Measurements from ENCODE around the gene TFAP2A.

The TFAP2A gene

DNA sequence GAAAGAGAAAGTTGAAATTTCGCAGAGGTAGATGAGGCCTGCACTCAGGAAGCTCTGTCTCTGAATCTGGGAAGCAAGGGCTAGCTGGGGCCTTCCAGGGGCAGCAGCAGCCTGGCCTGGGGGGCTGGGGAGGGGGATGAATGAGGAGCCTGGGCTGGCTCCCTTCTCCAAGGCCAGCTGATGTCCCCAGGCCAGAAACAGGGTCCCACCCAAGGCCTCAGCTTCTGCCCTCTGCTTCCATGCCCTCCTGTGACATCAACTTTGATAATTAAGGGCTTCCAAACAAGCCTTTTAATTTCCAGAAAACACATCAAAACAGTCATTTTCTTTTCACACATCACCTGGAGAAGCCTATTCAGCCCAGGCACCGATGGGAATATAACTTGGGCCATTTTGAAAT, 15.4 kb downstream of the TFAP2A start:
- no peak for DNase-seq (ENCODE audit: low read depth)

DNA sequence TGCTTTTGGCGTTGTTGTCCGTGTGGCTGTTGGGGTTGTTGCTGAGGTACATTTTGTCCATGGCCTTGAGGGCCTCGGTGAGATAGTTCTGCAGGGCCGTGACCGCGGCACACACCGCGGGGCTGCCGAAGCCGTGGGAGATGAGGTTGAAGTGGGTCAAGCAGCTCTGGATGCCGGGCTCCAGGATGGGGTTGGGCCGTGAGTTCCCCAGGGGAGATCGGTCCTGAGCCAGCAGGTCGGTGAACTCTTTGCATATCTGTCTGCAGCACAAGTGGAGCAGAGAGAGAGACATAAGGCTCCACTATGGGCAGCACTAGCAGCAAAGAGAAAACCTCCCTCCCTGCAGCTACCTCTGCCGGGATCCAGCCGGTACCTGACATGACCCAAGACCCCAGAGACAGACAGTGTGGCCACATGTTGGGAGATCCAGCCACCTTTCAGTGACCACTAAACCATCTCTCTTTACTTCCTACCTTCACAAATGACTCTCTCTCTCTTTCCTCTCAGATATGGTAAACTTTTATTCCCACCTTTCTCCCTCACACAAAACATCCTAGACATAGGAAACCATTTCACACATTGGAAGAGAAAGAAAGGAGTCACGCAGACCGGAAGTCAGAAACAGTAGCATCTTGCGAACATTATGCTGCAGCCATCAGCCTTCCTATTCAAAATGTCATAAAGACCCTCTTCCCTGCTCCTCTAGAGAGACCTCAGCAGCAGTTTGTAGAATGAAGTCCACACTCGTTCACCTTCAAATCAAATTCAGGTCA, 16.2 kb downstream of the TFAP2A start:
- no peak for DNase-seq (ENCODE audit: low read depth)

DNA sequence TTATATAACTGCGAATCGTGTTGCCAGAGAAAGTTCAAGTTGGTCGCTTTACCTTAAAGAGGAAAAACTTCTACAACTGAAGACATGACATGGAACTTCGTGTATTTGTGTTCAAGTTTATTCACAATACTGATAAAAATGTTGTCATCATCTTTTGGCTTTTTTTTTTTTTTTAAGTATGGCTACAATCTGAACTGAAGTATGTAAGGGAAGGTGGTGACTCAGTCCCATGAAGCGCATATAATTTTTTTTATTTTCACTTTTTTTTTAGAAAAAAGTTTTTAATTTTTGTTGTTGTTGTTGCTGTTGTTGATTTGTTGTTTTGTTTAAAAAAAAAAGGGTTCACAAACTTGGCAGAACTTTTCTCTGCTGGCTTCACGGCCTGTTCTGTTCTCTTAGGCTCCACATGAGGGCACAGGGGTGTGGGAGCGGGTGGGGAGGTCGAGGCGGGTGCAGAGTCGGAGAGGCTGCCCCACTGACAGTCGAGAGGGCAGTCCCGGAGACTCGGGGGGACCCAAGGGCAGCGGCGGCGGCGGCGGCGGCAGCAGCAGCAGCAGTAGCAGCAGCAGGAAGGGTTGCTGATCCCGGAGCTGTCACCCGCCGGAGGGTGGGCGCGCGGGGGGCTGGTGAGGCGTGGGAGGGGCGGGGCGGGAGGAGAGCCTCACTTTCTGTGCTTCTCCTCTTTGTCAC, 17.0 kb downstream of the TFAP2A start:
- no peak for DNase-seq (ENCODE audit: low read depth)

DNA sequence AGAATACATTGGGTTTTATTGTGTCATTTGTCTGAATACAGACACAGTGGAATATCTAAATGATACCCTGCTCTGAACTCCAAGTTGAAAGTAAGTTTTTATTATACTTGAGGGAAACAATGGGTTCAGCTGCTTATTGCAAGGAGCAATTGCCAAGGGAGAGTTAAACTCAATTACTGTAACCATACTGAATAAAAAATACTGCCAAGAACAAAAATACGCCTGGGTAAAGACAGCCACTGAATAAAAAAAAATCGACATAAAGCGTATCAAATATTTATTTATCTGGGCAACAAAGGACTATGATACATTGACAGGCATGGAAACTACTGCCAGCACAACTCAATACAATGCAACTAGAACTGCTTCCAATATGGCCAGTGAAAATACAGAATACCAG, 18.1 kb downstream of the TFAP2A start:
- DNase-seq (ENCODE audit: low read depth) = no peak

DNA sequence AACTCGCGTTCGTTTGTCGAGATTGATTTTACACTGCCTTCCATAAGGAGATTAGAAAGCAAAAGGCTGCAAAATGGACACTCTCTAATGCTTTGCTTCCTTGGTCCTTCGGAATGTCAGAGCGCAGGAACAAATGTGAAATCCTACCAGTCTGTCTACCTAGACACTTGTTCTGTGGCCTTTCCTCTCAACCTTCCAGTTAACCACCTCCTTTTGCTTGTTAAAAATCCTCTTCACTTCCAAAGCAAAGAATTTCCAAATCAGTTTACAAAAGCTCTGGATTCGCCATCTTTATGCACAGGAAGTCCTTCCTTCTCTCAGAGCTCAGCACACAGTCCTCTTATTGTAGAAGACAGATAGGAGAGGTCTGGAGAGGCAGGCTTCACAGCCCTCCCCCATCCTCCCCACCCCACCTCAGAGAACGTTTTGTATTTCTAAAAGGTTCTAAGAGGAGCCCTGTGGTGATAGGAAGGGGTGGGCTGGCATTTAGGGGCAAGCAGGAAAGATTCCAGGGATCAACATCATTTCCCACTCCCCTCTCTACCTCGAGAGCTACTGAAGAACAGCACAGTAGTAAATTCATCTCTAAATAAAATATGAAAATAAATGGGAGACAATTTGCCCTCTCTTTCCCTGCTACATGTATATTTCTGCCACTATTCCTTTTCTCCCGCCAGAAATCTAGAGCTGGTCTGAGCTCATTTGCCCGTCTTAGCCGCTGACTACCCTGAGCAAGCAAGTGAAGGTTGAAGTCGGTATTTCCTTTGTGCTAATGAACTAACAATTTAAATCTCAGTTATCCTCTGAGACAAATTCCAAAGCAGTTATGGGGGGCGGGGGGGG, 18.9 kb downstream of the TFAP2A start:
- DNase-seq (ENCODE audit: low read depth) = no peak

DNA sequence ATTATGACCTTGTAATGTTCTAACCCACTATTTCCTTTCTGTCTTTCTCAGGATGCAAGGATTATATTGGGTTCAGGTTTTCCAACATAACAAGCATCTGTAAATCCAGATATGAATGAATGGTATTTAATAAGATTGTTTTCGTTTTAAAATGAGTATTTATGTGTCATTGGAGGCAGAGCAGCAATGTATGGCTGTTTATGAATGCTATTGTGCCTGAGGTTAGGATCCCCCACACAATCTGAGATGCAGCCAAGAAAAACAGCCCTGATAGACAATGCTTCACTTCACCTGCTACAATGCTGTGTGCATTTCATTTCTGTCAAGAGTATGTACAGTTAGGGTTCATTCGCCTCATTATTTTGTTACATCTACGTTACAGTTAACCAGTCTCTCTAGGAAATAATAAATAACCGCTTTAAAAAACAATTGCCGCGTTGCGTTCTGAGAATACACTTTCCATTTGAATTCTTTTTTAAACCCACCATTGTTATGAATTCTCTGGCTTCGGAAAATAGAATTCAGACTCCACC, 19.6 kb downstream of the TFAP2A start:
- no peak for DNase-seq (ENCODE audit: low read depth)

DNA sequence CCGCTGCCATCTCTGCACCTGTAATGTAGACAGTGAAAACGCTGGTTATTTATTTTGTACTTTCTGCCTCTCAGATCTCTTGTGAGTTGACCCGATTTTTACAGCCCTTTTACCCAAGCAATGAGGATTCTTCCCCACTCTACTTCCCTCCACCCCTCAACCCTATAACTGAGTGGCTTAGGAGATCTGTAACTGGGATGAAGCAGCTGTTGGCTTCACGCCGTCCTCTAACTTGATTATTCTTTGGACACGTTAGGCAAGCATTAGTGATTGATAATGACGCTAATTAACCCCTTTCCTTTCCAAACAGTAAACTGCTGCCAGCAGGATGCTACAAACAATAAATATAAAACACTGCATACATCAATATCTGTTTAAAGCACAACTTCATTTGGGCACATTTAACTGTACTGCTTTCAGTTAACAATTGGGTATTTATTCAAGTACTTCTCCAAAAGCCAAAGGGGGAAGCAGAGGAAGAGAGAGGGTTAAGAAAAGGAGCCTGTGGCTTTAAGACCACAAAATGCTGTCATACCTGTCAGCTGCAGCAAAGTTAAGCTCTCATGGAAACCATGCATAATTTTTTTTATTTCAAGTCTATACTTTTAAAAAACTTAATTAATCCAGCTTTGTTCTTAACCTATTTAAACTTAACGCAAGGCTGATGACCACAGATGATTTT, 21.2 kb downstream of the TFAP2A start:
- no peak for DNase-seq (ENCODE audit: low read depth)

DNA sequence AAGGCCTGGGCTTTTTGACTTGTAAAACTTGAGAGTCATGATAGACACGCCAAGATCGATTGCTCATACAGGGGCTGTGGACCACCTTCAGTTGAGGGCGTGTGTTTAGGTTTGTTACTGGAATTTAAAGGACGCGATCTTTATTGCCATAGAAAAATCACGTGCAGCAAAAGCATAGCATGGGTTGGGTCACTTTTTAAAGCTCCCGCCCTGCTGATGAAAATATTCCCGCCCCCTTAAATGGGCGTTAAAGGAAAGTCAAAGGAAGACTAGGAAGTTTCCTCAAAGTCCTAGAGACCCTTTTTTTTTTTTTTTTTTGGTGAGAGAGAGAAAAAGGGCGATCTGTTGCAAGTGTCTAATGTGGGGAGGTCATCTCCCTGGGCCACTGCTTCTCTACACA, 23.1 kb downstream of the TFAP2A start:
- DNase-seq (ENCODE audit: low read depth) = no peak

DNA sequence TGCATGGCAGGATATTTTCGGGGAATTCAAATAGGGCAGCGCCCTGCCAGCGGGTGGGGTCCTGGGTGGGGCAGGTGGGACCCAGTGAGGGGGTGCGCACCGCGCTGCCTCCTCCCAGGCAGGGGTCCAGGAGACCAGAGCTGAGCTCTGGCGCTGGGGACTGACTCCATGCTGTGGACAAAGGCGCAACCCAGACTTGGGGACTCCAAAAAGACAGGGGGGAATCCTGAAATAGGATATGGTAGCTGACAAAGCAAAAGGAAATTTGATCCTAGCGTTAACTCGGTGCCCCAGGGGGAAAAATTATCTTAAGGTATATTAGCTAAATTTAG, 23.6 kb downstream of the TFAP2A start:
- no peak for DNase-seq (ENCODE audit: low read depth)

DNA sequence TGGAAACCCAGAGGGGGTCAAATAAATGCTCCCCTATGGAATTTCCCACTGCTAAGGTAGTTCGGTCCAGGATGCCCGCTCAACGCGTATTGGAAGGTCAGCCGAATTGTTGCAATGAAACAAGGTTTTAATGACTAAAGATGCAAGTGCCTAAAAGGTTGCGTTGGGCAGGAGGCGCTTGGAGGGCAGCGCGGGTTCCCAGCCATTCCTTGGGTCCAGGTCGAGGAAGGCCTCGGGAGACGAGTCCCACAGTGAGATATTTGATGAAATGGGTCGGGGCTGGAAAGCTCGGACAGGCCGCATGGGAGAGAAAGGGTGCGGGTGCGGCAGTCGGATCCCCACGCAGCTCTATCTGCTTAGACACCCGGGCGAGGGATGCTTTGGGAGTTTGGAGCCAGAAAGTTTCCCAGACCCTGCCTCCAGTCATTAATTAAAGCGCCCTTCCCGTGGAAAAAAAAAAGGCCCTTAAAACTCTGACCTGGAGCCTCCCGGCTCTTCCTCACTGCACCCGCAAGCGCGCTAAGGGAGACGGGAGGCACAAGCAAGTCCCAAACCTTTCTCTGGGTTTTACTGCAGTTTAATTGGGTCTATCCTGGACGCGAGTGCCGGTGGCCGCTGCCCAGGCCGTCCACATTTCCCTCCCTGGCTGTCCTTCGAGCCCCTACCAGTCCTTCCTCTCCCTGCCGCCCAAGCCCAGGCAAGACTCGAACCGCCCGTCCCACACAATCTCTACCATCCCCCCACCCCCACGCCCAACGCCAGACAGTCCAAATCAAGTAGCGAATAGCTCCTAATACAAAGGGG, 24.2 kb downstream of the TFAP2A start:
- DNase-seq (ENCODE audit: low read depth) = no peak

DNA sequence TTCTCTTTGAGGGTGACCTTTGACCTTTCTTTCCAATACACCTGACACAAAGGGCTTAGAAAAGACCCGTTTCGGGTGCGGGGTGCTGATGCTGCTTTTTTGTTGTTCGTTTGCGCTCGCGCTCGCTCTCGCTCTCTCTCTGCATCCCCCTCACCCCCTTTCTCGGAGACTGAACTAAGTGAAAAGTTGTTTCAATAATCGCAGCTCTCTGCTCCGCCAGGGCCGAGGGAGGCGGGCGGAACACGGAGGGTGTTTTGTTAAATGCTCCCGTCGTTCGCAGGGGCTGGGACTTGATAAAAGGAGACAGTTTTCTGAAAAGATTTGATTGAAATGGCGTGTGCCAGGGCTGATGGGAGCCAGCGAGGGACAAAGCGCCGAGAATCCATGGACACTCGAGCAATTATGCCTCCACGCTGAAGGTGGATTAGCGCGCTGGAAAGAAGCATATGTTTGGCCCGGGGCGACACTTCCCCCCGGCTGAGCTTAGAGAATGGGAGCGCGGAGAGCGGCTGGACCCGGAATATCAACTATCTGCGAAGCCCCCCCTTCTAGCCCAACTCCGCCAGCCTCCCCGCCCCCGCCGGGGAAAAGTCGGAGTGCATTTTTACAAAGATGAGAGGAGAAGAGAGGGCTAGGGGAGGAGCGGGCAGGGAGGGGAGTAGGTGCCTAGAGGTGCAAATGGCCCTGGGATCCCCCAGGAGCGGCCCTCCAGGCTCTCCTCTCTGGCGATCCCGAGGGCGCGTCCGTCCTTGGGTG, 25.0 kb downstream of the TFAP2A start:
- no peak for DNase-seq (ENCODE audit: low read depth)

DNA sequence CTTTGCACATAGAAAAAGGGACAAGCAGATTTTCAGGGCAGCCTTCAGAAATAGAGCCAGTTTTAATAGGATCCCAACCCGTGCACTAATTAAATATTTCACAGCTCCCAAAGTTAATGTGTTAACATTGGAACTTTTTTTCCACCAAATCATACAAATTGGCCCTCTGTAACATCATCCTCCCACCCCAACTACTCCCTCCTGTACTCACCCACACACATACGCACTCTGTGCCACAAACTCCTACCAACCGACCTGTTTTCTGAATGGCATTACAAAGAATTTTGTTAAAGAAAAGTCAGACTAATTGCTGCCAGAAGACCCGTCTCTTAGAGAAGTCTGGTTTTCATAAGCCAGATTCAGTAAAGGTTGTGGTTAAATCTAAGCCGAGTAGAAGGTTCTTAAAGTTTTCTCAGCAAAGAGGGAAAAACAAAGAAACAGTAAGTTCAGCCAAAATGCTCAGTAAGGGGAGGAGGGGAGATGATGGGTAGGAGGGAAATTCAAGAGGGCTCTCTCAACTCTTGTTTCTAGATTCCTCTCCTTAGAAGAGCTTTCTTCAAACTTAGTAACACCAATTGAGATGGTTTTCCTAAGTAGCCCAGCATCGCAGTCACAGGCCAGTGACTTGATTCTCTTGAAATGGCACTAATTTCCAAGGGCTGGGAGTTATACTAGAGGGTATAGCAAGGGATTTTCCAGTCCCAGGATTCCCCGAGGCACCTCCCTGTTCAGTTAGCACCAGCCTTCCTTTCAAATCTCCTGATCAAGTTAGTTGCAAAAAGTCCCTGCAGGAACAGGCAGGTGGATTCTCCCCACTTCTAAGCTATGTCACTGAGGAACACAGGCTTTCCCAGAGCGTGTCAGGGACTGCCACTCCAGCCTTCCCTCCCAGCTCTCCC, 27.9 kb downstream of the TFAP2A start:
- no peak for DNase-seq (ENCODE audit: low read depth)

DNA sequence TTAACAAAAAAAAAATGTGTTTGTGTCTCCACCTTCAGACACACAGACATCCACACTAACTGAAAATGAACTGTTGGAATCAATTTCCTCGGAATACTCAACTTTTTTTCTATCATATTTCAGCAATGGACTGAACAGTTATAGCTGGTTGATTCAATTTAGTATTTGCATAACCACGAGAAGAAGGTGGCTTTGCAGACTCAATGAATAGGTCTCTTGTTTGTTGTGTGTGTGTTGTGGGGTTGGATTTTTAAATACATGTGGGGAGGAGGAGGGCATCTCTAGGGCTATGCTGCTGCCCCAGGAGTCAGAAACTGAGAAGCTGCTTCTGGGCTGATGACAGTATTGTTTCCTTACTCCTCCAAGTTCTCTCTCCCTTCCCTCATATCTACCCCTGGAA, 28.7 kb downstream of the TFAP2A start:
- no peak for DNase-seq (ENCODE audit: low read depth)

DNA sequence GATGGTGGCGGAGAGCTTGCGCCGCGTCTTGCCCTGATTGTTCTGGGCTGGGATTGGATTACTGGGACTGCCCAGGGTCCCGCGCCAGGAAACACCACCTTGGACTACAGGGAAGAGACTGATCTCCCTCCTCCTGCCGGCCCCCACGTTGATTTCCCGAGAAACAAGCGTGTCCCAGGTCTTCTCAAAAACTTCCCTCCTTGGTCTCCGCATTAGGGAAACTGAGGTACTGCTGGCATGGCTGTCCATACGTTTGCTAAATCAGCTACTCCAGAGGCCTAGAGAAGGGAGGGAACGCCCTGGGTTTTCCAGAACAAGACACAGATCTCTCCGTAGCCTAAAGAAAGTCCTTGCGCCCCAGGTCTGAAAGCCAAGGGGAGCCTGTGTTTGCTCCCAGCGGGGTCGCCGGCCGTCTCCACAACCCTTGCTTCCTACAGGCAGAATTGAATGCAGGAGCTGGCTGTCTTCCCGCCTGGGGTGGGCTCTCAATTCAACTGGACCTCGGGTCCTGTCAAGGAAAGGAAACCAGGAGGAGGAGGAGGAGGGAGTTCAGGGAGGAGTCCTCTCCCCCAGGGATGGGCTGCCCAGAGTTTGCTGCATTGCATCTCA, 29.2 kb downstream of the TFAP2A start:
- DNase-seq (ENCODE audit: low read depth) = no peak

DNA sequence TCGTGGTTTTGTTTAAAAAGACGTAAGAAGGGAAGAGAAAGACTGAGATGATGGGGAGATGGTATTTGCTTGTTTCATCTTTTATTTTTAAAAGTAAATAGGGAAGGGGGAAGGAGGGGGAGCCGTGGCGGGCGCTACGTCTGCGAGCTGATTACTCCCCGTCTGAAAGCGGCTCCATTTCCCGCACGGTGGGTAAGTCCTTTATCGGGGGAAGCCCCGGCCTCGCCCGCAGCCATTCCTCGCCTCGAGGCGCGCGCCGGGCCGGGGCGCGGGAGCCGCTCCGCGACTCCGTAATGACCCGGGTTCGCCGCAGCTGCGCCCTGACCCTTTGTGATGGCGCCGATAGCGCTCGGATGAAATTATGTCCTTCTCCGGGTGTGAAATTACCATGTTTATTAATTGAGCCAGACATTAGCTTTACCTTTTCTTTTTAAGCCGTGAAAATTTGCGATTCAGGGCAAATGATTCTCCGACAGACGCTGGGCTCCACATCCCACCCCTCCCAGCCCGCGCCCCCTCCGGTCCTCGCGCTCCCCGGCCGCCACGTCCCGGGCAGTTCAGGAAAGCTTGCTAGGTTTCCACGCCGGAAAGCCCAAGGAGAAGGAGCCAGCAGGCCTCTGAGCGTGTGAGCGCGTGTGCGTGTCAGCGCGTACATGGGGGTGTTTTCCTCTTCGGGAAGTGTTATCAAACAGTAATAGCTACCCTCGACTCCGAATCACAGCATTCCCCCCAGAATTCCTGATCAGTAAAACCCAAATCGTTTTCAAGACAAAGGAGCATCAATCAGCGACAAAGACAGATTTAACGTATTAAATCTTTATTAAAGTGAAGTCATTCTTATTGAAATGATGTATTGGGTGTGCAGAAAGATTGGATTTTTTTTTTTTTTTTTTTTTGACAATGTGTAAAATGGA, 30.0 kb downstream of the TFAP2A start:
- no peak for DNase-seq (ENCODE audit: low read depth)

DNA sequence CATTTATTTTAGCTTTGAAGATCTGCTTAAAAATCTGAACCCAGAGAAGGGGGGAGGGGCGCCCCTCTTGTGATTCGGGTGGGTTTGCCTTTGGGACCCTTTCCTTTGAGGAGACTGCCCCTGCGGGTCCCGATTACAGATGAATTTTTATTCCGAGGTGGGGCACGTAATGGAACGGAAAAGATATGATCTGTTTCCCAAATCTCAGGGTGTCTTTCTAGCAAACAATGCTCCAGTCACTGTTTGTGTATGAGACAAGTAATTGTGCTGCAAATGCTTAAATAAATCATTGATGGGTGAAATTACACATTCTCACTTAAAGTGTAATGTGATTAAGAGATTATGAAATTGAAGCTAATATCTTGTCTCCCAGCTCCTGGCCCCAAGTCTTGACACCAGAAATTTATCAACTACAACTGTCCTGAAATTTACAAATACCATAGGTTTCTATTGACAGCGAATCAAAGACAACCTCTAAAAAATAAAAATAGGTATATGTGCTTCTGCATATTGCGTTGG, 30.7 kb downstream of the TFAP2A start:
- DNase-seq (ENCODE audit: low read depth) = no peak

DNA sequence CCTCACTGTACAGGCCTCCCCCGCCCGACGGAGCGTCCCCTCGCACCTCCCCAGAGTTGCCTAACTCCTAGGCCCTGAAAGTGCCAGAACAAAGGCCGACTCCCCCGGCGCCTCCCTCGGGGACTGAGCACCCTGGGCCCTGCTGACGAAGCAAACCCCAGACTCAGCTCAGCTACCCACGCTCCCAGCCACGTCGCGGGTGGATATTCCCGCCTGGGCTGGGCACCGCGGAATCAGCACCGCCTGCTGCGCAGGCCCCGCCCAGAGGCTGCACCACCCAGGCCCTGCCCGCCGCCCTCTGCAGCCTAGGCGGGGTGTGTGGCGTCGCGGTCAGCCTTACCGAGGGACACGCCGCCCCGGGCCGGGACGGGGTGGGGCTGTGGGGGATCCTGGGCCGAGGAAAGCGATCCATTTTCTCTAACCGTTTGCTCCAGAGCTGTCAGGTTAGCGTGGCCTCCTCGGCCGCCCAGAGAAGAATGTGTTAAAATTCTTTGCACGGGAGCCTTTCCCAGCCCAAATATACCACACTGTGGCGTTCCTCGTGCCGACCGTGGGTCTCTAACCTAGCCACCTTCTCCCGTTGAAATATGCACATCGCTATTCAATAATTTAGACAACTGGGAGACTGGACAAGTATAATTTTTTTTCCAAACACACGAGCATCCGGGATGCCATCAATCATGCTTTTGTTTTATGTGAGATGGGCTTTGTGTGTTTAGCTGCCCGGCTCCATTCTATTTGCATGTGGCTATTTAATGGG, 31.4 kb downstream of the TFAP2A start:
- DNase-seq (ENCODE audit: low read depth) = no peak
